GM10248 (cell line): ENCODE results near the gene DLG2.

ENCODE experiments used
- CTCF ChIA-PET: fragments of 300-600 bp; sonication (Branson Sonifier 250); formaldehyde crosslinking; extraction: SDS; loops from one replicate; lab custom pipeline; 2021; ENCODE audit warnings: antibody characterized with exemption; lab: Yijun Ruan, JAX
- POLR2A ChIA-PET: fragments of 350-650 bp; sonication (Branson Sonifier 250); formaldehyde crosslinking; extraction: SDS; loops from one replicate; lab custom pipeline; 2020; ENCODE audit warnings: antibody characterized with exemption; lab: Yijun Ruan, JAX
- DNase-seq: peaks from one replicate; pipeline ENCODE4 v3.0.0; 2012; ENCODE audit errors: extremely low spot score
- TF ChIP-seq, protein P1 (sequence below): IDR thresholded peaks from 2 replicates; pipeline ENCODE4 v1.5.1; 2012; ENCODE audit warnings: mild to moderate bottlenecking, low read depth; ENCODE audit errors: extremely low read depth, missing control alignments, control extremely low read depth

The DLG2 gene

DNA sequence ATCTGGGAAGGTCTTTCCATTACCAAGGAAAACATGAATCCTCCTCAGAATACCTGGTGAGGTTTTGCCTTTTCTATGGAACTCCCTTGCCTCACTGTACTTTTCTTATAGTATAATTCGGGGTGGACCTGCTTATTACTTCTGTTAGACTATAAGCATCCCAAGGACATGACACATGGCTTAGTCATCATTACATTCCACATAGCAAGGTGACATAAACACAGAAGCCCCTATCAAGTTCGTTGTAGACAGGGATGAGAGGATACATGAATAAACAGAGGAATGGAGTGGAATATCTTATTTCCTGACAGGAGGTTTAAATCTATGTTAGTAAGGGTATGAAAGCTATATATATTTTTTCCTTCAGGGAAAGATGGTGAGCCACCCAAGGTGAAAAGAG lies 1808.8 kb downstream of the DLG2 start:
- ChIA-PET CTCF (interaction anchor here (1.1 to 8.2 kb wide), 6 partner anchors 9 to 951 kb away, joined by 3 to 57 read pairs (median 4); no protein-coding TSS in a partner anchor), POLR2A (no interaction called here)
- TF ChIP-seq, protein P1, sequence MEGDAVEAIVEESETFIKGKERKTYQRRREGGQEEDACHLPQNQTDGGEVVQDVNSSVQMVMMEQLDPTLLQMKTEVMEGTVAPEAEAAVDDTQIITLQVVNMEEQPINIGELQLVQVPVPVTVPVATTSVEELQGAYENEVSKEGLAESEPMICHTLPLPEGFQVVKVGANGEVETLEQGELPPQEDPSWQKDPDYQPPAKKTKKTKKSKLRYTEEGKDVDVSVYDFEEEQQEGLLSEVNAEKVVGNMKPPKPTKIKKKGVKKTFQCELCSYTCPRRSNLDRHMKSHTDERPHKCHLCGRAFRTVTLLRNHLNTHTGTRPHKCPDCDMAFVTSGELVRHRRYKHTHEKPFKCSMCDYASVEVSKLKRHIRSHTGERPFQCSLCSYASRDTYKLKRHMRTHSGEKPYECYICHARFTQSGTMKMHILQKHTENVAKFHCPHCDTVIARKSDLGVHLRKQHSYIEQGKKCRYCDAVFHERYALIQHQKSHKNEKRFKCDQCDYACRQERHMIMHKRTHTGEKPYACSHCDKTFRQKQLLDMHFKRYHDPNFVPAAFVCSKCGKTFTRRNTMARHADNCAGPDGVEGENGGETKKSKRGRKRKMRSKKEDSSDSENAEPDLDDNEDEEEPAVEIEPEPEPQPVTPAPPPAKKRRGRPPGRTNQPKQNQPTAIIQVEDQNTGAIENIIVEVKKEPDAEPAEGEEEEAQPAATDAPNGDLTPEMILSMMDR, result no peak
- DNase-seq, result no peak

DNA sequence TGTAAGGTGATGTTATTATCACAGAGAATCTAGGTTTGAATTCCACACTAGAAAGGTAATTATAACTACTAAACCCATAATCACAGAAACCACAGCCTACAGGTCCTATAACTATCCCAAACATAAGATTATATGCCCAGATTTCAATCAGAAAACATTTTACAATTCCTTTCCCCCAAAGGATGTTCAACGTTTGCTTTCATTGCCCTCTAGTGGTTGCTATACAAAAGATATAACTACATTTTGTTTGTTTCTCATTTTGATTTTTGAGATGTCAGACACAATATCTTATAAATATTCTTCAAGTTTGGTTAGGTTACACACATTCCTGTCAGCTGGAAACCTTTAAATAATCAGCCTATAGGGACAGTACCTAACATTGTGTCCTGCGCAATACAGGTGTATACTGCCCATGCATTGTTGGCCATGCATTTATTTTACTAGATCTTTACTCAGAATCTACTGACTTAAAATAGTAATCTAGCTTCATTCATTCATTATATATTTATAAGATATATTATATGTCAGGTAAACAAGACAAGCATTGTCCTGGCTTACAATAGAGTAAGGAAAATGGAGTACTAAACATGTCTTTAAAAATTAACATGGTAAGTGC lies 1810.5 kb downstream of the DLG2 start:
- TF ChIP-seq, protein P1, result peak; percentile 41
- ChIA-PET CTCF (interaction anchor here (0.8 to 8.2 kb wide), 16 partner anchors 10 to 1097 kb away, joined by 3 to 57 read pairs (median 5); partner anchors contain the start of gene PRCP), POLR2A (no interaction called here)
- peak; percentile 14 for DNase-seq

DNA sequence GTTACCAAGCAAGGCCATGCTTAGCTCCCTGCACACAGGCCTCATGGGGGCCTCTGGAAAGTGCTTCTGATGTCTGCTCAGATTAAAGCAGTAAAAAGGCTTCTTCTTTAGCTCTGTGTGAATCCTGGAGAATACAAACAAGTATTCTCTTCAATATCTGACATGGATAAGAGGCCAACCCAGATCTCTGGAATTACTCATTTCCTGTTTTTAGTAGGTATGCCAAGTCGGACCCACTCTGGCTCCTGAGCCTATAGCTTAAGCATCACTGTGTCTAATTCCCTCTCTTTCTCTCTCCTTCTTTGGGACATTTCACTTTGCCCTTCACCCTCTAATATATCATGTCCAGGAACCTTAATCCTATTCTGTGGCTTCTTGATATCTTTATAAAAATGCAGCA lies 1811.4 kb downstream of the DLG2 start:
- no peak for DNase-seq
- ChIA-PET POLR2A (no interaction called here), CTCF (interaction anchor here (0.7 to 8.2 kb wide), 18 partner anchors 8 to 1105 kb away, joined by 3 to 57 read pairs (median 4); partner anchors contain the start of gene DDIAS)
- TF ChIP-seq, protein P1, result no peak

DNA sequence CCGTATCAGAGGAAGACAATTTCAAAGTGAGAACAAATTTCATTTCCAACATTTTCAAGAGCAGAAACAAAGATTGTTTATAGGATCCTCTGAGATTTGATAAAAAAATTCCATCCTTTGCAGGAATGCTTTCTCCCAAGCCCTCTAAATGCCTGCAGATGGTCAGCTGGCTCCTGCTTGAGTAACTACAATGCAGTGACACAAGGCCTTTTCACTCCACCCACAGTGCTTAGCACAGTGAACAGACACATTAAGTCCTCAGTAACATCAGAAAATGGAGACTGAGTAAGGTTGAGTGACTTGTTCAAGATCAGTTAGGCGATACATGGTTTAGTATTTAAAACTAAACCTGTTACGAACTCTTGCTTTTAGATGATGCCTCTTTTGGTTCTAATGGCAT lies 1813.8 kb downstream of the DLG2 start:
- TF ChIP-seq, protein P1, result no peak
- POLR2A ChIA-PET, result no interaction called here
- no peak for DNase-seq
- CTCF ChIA-PET, result interaction anchor here (1.9 to 2.3 kb wide), 2 partner anchors 24 to 946 kb away, joined by 5 read pairs; no protein-coding TSS in a partner anchor

DNA sequence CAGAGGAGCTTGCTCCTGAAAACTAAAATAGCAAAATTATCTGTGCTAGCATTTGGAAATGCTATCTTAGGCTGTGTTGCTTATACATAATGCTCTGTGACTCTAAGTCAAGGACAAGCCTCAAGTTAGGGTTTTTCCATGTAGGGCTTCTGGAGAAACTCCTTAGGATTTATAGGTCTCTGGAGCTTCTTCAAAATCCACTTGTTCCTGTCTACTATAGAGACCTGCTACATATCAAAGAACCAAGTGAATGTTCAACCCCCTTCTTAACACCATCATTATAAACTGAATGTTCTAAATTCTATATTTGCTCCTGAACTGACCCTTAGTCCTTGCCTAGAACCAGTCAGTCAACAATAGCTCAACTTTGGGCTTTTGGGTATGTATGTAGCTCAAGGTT lies 1817.9 kb downstream of the DLG2 start:
- ChIA-PET POLR2A (no interaction called here), CTCF (interaction anchor here (1.0 to 1.3 kb wide), 3 partner anchors 10 to 279 kb away, joined by 3 to 4 read pairs (median 3); no protein-coding TSS in a partner anchor)
- DNase-seq, result no peak
- TF ChIP-seq, protein P1, result no peak

DNA sequence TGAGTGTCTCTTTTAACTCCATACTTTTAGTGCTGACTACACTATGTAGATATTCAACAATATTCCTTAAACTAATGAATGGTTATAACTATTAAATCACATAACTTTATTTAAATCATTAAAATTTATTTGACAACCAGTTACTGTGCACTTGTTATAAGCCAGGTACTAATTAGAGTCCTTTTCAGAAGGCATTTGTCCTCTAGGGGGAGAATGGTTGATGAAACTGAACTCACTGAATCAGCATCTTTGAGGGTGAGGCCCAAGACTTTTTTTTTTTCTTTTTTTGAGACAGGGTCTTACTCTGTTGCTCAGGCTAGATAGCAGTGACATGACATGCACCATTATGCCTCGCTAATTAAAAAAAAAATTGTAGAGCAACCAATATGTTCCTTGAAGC lies 1825.3 kb downstream of the DLG2 start:
- DNase-seq, result no peak
- ChIA-PET CTCF (interaction anchor here (0.5 to 1.0 kb wide), 2 partner anchors 14 to 971 kb away, joined by 3 read pairs; no protein-coding TSS in a partner anchor), POLR2A (no interaction called here)
- TF ChIP-seq, protein P1, result no peak
